ENCODE measurements around the gene HYI.

Gene HYI

GRCh38 chr1:43454270-43455011 lies 710 bp upstream of the HYI start:
- H3K27ac ChIP-seq: peak overlapping the region; percentile 62
- no peaks in the 10 kb centered on the region for H3K79me2 ChIP-seq
- no peaks in the 10 kb centered on the region for H3K9me3 ChIP-seq (ENCODE audit: control insufficient read depth, low read length)
- H2AFZ ChIP-seq: peak overlapping the region; percentile 75
- H3K36me3 ChIP-seq (ENCODE audit: control insufficient read depth, insufficient read depth, low read length): no peaks in the 10 kb centered on the region
- H3K4me1 ChIP-seq: no peaks in the 10 kb centered on the region
- no peak overlapping the region for H3K9ac ChIP-seq
- peak overlapping the region; percentile 52 for H3K4me3 ChIP-seq (ENCODE audit: low read depth, low read length)
- TF ChIP-seq, protein P1, sequence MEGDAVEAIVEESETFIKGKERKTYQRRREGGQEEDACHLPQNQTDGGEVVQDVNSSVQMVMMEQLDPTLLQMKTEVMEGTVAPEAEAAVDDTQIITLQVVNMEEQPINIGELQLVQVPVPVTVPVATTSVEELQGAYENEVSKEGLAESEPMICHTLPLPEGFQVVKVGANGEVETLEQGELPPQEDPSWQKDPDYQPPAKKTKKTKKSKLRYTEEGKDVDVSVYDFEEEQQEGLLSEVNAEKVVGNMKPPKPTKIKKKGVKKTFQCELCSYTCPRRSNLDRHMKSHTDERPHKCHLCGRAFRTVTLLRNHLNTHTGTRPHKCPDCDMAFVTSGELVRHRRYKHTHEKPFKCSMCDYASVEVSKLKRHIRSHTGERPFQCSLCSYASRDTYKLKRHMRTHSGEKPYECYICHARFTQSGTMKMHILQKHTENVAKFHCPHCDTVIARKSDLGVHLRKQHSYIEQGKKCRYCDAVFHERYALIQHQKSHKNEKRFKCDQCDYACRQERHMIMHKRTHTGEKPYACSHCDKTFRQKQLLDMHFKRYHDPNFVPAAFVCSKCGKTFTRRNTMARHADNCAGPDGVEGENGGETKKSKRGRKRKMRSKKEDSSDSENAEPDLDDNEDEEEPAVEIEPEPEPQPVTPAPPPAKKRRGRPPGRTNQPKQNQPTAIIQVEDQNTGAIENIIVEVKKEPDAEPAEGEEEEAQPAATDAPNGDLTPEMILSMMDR (IDR thresholded peaks at IDR 0.05): no peak
- H3K27me3 ChIP-seq (ENCODE audit: control insufficient read depth, insufficient read depth, low read length): no peaks in the 10 kb centered on the region
- H3K4me2 ChIP-seq (ENCODE audit: low read length): peak overlapping the region; percentile 73

- H3K9me3 ChIP-seq (ENCODE audit: control insufficient read depth, low read length): no peaks in the 10 kb centered on the region
- H3K4me3 ChIP-seq (ENCODE audit: low read depth, low read length): peak overlapping the region; percentile 36
- no peaks in the 10 kb centered on the region for H3K4me1 ChIP-seq
- H3K27me3 ChIP-seq (ENCODE audit: control insufficient read depth, insufficient read depth, low read length): no peaks in the 10 kb centered on the region
- H3K79me2 ChIP-seq: no peaks in the 10 kb centered on the region
- TF ChIP-seq, protein P1 (IDR thresholded peaks at IDR 0.05): no peak
- no peak overlapping the region for H2AFZ ChIP-seq
- H3K36me3 ChIP-seq (ENCODE audit: control insufficient read depth, insufficient read depth, low read length): no peaks in the 10 kb centered on the region
- H3K27ac ChIP-seq: peak overlapping the region; percentile 47
- H3K4me2 ChIP-seq (ENCODE audit: low read length): peak overlapping the region; percentile 49
- no peak overlapping the region for H3K9ac ChIP-seq
Measured at GRCh38 chr1:43452789-43453441, 816 bp downstream of the HYI start.

- Histone ChIP-seq H3K4me1 (no peaks in the 10 kb centered on the region), H3K9ac (no peak overlapping the region), H3K27me3 (ENCODE audit: control insufficient read depth, insufficient read depth, low read length) (no peaks in the 10 kb centered on the region), H3K27ac (no peak overlapping the region), H3K4me3 (ENCODE audit: low read depth, low read length) (no peak overlapping the region), H3K9me3 (ENCODE audit: control insufficient read depth, low read length) (no peaks in the 10 kb centered on the region), H3K36me3 (ENCODE audit: control insufficient read depth, insufficient read depth, low read length) (no peaks in the 10 kb centered on the region), H3K79me2 (no peaks in the 10 kb centered on the region), H2AFZ (no peak overlapping the region), H3K4me2 (ENCODE audit: low read length) (no peak overlapping the region)
- TF ChIP-seq, protein P1 (IDR thresholded peaks at IDR 0.05): no peak
Measured at GRCh38 chr1:43451701-43452532, 1.8 kb downstream of the HYI start.

DNA sequence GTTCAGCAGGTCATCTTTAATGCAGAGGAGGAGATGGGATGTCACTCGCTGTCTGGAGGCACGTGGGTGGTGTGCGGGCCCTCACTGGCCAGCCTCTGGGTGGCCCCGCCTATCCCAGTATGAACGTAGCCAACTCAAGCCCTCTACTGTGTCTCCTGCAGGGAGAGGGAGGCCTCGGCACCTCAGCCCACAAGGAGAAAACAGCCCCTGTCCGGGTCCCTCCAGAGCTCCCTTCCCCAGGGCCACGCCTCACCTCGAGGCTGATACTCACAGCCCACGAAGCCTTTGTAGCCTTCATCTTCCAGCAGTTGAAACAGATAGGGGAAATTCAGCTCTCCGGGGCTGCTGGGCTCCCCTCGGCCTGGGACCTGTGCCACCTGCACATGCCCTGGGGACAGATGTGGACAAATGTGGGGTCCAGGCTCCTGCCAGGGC lies 2.6 kb downstream of the HYI start:
- H3K27ac ChIP-seq: no peak overlapping the region
- no peaks in the 10 kb centered on the region for H3K36me3 ChIP-seq (ENCODE audit: control insufficient read depth, insufficient read depth, low read length)
- H3K27me3 ChIP-seq (ENCODE audit: control insufficient read depth, insufficient read depth, low read length): no peaks in the 10 kb centered on the region
- no peaks in the 10 kb centered on the region for H3K79me2 ChIP-seq
- TF ChIP-seq, protein P1 (IDR thresholded peaks at IDR 0.05): no peak
- no peak overlapping the region for H3K9ac ChIP-seq
- no peak overlapping the region for H3K4me3 ChIP-seq (ENCODE audit: low read depth, low read length)
- no peaks in the 10 kb centered on the region for H3K4me1 ChIP-seq
- no peak overlapping the region for H2AFZ ChIP-seq
- H3K9me3 ChIP-seq (ENCODE audit: control insufficient read depth, low read length): no peaks in the 10 kb centered on the region
- no peak overlapping the region for H3K4me2 ChIP-seq (ENCODE audit: low read length)

Data from parathyroid adenoma (tissue), 2 donors.